Mesenchymal stem cell (in vitro differentiated cells and primary cell): ENCODE data around the gene IGFBP5.
A peak's percentile ranks its signal among the peaks of the same experiment; 100 is the strongest.

Experiments
- DNase-seq: peaks from one replicate; pipeline ENCODE4 v3.0.0-alpha.2; 2013
- H2AFZ ChIP-seq: one replicate; pipeline ENCODE4 v1.6.1; 2013; ENCODE audit warnings: low read depth, mild to moderate bottlenecking, control low read depth, inconsistent platforms, low read length, moderate library complexity
- H2AK5ac ChIP-seq: 2 replicates; pipeline ENCODE4 v1.6.1; 2013; ENCODE audit warnings: low read length, moderate library complexity, mild to moderate bottlenecking, inconsistent platforms; ENCODE audit not compliant: severe bottlenecking
- H2BK120ac ChIP-seq: one replicate; pipeline ENCODE4 v1.6.1; 2013; ENCODE audit warnings: low read depth, mild to moderate bottlenecking, inconsistent platforms, low read length, moderate library complexity
- H2BK12ac ChIP-seq, 2 experiments: one replicate each; pipeline ENCODE4 v1.6.1; 2013; ENCODE audit warnings: inconsistent platforms in 2 of 2, low read length in 2 of 2, mild to moderate bottlenecking in 2 of 2, moderate library complexity in 2 of 2, control low read depth in 1 of 2
- H2BK15ac ChIP-seq: one replicate; pipeline ENCODE4 v1.6.1; 2013; ENCODE audit warnings: mild to moderate bottlenecking, low read depth, inconsistent platforms; ENCODE audit not compliant: poor library complexity, severe bottlenecking
- H2BK5ac ChIP-seq: 2 replicates; pipeline ENCODE4 v1.6.1; 2013; ENCODE audit warnings: low read depth, mild to moderate bottlenecking, low read length, control low read depth, inconsistent platforms; ENCODE audit not compliant: poor library complexity, severe bottlenecking
- H3K14ac ChIP-seq, 2 experiments: one replicate each; pipeline ENCODE4 v1.6.1; 2013; ENCODE audit warnings: inconsistent platforms in 2 of 2, low read length in 2 of 2, control low read depth in 1 of 2, mild to moderate bottlenecking in 1 of 2, moderate library complexity in 1 of 2
- H3K18ac ChIP-seq, 2 experiments: one replicate each; pipeline ENCODE4 v1.6.1; 2013; ENCODE audit warnings: inconsistent platforms in 2 of 2, low read length in 2 of 2, control low read depth in 1 of 2, low read depth in 1 of 2, mild to moderate bottlenecking in 1 of 2
- H3K23ac ChIP-seq, 2 experiments: one replicate each; pipeline ENCODE4 v1.6.1; 2013; ENCODE audit warnings: inconsistent platforms in 2 of 2, low read length in 2 of 2, mild to moderate bottlenecking in 2 of 2, moderate library complexity in 2 of 2, control low read depth in 1 of 2
- H3K27ac ChIP-seq: 2 replicates; pipeline ENCODE4 v1.5.1; 2013; ENCODE audit warnings: mild to moderate bottlenecking, moderate library complexity, low read length, control low read depth, inconsistent platforms; ENCODE audit not compliant: poor library complexity, severe bottlenecking
- H3K27me3 ChIP-seq, 2 experiments: 2 replicates each; pipeline versions ENCODE4 v1.6.1 to v1.7.0; 2013; ENCODE audit warnings: low read length in 2 of 2, mild to moderate bottlenecking in 2 of 2, moderate library complexity in 2 of 2, control low read depth in 1 of 2, inconsistent platforms in 1 of 2; ENCODE audit not compliant: control insufficient read depth in 1 of 2, insufficient read depth in 1 of 2
- H3K36me3 ChIP-seq, 2 experiments: 2 replicates each; pipeline versions ENCODE4 v1.6.1 to v1.7.0; 2013; ENCODE audit warnings: low read length in 2 of 2, control low read depth in 1 of 2, inconsistent platforms in 1 of 2, low read depth in 1 of 2, mild to moderate bottlenecking in 1 of 2; ENCODE audit not compliant: insufficient read depth in 2 of 2, control insufficient read depth in 1 of 2
- H3K4ac ChIP-seq, 2 experiments: one replicate each; pipeline ENCODE4 v1.6.1; 2013; ENCODE audit warnings: inconsistent platforms in 2 of 2, low read length in 2 of 2, mild to moderate bottlenecking in 2 of 2, moderate library complexity in 2 of 2, control low read depth in 1 of 2, low read depth in 1 of 2
- H3K4me1 ChIP-seq: 2 replicates; pipeline ENCODE4 v1.6.1; 2013; ENCODE audit warnings: low read depth, low read length, control low read depth; ENCODE audit not compliant: control insufficient read depth, insufficient read depth
- H3K4me2 ChIP-seq: 2 replicates; pipeline ENCODE4 v1.6.1; 2013; ENCODE audit warnings: low read length, mild to moderate bottlenecking, inconsistent platforms; ENCODE audit not compliant: poor library complexity, severe bottlenecking
- H3K4me3 ChIP-seq, 2 experiments: 2 replicates each; pipeline versions ENCODE4 v1.5.1 to v1.7.0; 2013; ENCODE audit warnings: low read length in 2 of 2, mild to moderate bottlenecking in 2 of 2, control low read depth in 1 of 2, low read depth in 1 of 2; ENCODE audit not compliant: insufficient read depth in 1 of 2
- H3K79me1 ChIP-seq: replicated peaks from 2 replicates; pipeline ENCODE4 v1.6.1; 2013; ENCODE audit warnings: mild to moderate bottlenecking, control low read depth, low read length, inconsistent platforms; ENCODE audit not compliant: poor library complexity, severe bottlenecking
- H3K9ac ChIP-seq: 2 replicates; pipeline ENCODE4 v1.7.0; 2013; ENCODE audit warnings: mild to moderate bottlenecking, low read length, moderate library complexity
- H3K9me3 ChIP-seq: 2 replicates; pipeline ENCODE4 v1.7.0; 2013; ENCODE audit warnings: mild to moderate bottlenecking, low read length; ENCODE audit not compliant: control insufficient read depth
- H4K8ac ChIP-seq: one replicate; pipeline ENCODE4 v1.6.1; 2013; ENCODE audit warnings: inconsistent platforms, mild to moderate bottlenecking, low read length, moderate library complexity
- H4K91ac ChIP-seq: one replicate; pipeline ENCODE4 v1.6.1; 2013; ENCODE audit warnings: mild to moderate bottlenecking, low read length, inconsistent platforms
- WGBS: methylation state at CpG from one replicate; pipeline ENCODE4 v1.1.7; 2013; ENCODE audit warnings: mixed read lengths; 5-methylcytosine and 5-hydroxymethylcytosine counted together

Gene IGFBP5

DNA sequence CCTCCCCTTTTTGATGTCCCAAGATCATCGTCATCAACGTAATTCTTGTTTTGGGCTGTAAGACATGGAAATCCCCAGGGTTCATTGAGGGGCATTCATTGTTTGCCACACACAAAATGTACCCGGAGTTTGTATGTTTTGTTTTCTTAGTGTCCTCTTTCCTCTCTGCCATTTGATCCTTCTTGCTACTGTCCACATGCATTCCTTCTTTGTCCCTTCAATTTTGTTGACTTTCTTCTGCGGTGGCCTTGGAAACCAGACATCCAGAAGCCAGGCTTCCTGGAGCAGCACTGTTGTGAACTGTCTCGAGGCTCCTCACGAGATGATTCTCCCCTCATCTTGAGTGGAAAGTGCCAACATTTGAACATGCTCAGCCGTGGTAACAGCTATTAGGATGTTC lies 37.4 kb downstream of the IGFBP5 start:
- Histone ChIP-seq H4K8ac (no peak overlapping the region), H3K4me3 (no peak overlapping the region), H2AK5ac (no peak overlapping the region), H3K36me3 (peaks cover 0 to 51% of the 10 kb centered on the region in 2 experiments), H4K91ac (no peak overlapping the region), H3K9ac (no peak overlapping the region), H2BK12ac (no peak overlapping the region), H3K18ac (no peak overlapping the region), H3K4me1 (peaks cover 10% of the 10 kb centered on the region), H3K9me3 (no peaks in the 10 kb centered on the region), H3K27me3 (peaks cover 0 to 33% of the 10 kb centered on the region in 2 experiments), H3K23ac (no peak overlapping the region), H3K27ac (no peak overlapping the region), H2BK5ac (no peak overlapping the region), H3K4me2 (no peak overlapping the region), H2BK120ac (no peak overlapping the region), H2BK15ac (no peak overlapping the region), H2AFZ (no peak overlapping the region), H3K14ac (no peak overlapping the region), H3K79me1 (peaks cover 33% of the 10 kb centered on the region), H3K4ac (no peak overlapping the region)
- 86% methylated on average over 7 of the region's 7 CpGs for WGBS
- DNase-seq: no peak

DNA sequence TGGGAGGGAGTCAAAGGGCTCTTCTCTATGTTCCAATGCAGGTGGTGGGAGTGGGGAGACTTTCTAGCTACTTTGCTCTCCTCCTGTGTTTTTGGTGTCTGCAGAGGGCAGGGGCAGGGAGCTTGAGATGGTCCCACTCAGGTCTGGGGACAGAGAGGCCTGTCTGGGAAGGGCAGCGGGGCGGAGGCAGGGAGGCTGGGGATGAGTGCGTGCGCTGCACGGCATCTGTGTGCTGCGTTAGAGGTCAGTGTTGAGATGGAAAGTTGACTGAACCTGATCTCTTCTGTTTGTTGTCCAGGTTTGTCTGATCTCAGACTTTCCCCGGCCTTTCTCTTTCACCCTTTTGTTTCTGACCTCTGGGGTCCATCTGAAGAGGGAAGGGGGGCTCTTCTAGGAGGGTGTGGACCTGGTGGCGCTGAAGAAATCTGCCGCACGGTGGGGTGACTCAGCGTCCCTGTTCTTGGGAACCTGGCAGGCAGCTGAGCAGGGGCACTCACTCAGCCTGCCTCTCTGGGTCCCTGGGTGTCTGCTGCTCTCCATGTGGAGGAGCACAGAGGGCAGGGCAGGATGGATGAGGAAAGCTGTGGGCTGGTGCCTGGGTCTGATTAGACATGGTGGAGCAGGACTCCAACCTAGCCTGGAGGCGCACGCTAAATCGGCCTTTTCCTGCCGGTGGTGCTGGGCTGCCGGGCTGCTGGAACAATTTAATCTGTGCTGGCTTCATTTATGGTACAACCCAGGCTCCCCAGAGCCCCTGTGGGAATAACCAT lies 38.1 kb downstream of the IGFBP5 start:
- peak overlapping the region; percentile 58 for H4K91ac ChIP-seq
- no peak overlapping the region for H4K8ac ChIP-seq
- peaks cover 10% of the 10 kb centered on the region for H3K4me1 ChIP-seq
- no peak overlapping the region for H2BK120ac ChIP-seq
- no peak overlapping the region for H3K23ac ChIP-seq
- no peak overlapping the region for H3K4me2 ChIP-seq
- peaks cover 36% of the 10 kb centered on the region for H3K79me1 ChIP-seq
- H2BK15ac ChIP-seq: no peak overlapping the region
- H2AK5ac ChIP-seq: no peak overlapping the region
- H3K27me3 ChIP-seq: peaks cover 0 to 33% of the 10 kb centered on the region in 2 experiments
- DNase-seq: no peak
- no peak overlapping the region for H2BK12ac ChIP-seq
- H3K36me3 ChIP-seq: peaks cover 0 to 48% of the 10 kb centered on the region in 2 experiments
- no peak overlapping the region for H2AFZ ChIP-seq
- H2BK5ac ChIP-seq: no peak overlapping the region
- peak overlapping the region in 1 of 2 experiments; percentile 11 for H3K18ac ChIP-seq
- 89% methylated on average over 16 of the region's 16 CpGs for WGBS
- peak overlapping the region in 1 of 2 experiments; percentile 64 for H3K14ac ChIP-seq
- H3K27ac ChIP-seq: no peak overlapping the region
- H3K4me3 ChIP-seq: no peak overlapping the region
- H3K9me3 ChIP-seq: no peaks in the 10 kb centered on the region
- peak overlapping the region in 1 of 2 experiments; percentile 24 for H3K4ac ChIP-seq
- no peak overlapping the region for H3K9ac ChIP-seq

DNA sequence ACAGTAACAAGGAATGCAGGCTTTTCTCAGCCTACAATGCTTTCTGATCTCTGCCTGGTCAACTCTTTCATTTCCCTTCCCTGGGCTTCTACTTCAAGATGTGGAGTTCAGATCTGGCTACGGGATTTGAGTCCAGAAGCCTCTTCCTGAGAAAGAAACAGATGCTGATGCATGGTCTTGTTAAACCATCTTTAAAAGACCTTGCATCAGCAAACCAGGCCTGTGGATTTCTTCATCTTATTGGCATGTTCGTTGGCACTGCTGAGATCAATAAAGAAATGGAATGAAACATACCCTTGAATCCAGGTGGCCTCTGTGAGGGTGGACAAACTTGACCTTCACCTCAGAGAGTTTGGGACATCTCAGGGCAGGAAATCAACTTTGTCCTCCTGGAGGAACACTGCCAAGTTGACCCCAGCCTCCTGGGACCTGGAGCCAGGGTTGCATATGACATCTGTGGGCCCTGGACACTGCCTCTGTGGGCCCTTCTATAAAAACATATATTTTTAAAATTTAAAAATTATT lies 40.8 kb downstream of the IGFBP5 start:
- Histone ChIP-seq H2BK15ac (peak overlapping the region; percentile 65), H2BK12ac (peak overlapping the region in 1 of 2 experiments; percentile 42), H3K18ac (peak overlapping the region in 1 of 2 experiments; percentile 89), H3K79me1 (peaks cover 34% of the 10 kb centered on the region), H4K91ac (peak overlapping the region; percentile 12), H2BK5ac (no peak overlapping the region), H3K27me3 (peaks cover 0 to 25% of the 10 kb centered on the region in 2 experiments), H3K9me3 (no peaks in the 10 kb centered on the region), H3K23ac (no peak overlapping the region), H3K4me2 (no peak overlapping the region), H2AFZ (no peak overlapping the region), H4K8ac (no peak overlapping the region), H3K27ac (peak overlapping the region; percentile 51), H3K14ac (no peak overlapping the region), H3K4ac (no peak overlapping the region), H3K9ac (no peak overlapping the region), H3K4me1 (peaks cover 17% of the 10 kb centered on the region), H2BK120ac (peak overlapping the region; percentile 62), H3K4me3 (no peak overlapping the region), H2AK5ac (peak overlapping the region; percentile 39), H3K36me3 (peaks cover 0 to 27% of the 10 kb centered on the region in 2 experiments)
- WGBS: 86% methylated on average over 2 of the region's 2 CpGs
- DNase-seq: no peak

DNA sequence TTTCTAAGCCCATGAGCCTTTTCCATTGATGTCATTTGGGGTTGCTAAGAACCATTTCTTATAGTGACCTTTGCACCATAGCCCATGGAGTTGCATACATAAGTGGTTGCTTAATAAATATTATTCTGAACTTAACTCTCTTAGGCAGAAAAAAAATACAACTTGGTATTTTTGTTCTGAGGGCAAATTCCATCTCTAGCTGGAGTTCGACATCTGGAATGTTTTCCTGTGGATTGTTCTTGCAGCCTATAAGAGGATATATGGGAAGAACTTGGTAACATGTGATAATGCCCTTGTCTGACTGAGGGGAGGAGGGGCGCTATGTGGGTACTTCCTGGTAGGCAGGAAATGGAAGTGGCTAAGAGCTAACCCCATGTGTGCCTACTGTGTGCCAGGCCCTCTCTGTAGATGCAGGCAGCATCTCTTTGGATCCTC lies 41.4 kb downstream of the IGFBP5 start:
- H2BK12ac ChIP-seq: peak overlapping the region; percentile 42 to 59
- peak; percentile 60 for DNase-seq
- H2AK5ac ChIP-seq: no peak overlapping the region
- H2BK5ac ChIP-seq: no peak overlapping the region
- no peak overlapping the region for H3K4me2 ChIP-seq
- H2BK120ac ChIP-seq: peak overlapping the region; percentile 62
- H2AFZ ChIP-seq: no peak overlapping the region
- no peak overlapping the region for H3K23ac ChIP-seq
- H4K8ac ChIP-seq: peak overlapping the region; percentile 47
- peaks cover 32% of the 10 kb centered on the region for H3K79me1 ChIP-seq
- H3K14ac ChIP-seq: no peak overlapping the region
- peaks cover 20% of the 10 kb centered on the region for H3K4me1 ChIP-seq
- no peak overlapping the region for H3K4me3 ChIP-seq
- H3K27me3 ChIP-seq: peaks cover 0 to 25% of the 10 kb centered on the region in 2 experiments
- no peak overlapping the region for H3K9ac ChIP-seq
- no peaks in the 10 kb centered on the region for H3K9me3 ChIP-seq
- WGBS: 62% methylated on average over 2 of the region's 2 CpGs
- peak overlapping the region; percentile 19 for H4K91ac ChIP-seq
- peaks cover 0 to 21% of the 10 kb centered on the region in 2 experiments for H3K36me3 ChIP-seq
- H2BK15ac ChIP-seq: no peak overlapping the region
- peak overlapping the region; percentile 54 to 89 for H3K18ac ChIP-seq
- peak overlapping the region; percentile 51 for H3K27ac ChIP-seq
- peak overlapping the region in 1 of 2 experiments; percentile 20 for H3K4ac ChIP-seq
